ENCODE data around the gene RIMKLA. TPM values are rescaled to one million over a fixed set of nuclear protein-coding genes. Genes with fewer than 3 reads are reported as not detected.

The RIMKLA gene
- total and polyA plus RNA-seq, 2 of the 13 experiments (the other 11 are each of a cell fraction or from before 2014, with no cell fraction given), result 2.5 to 3.8 TPM

DNA sequence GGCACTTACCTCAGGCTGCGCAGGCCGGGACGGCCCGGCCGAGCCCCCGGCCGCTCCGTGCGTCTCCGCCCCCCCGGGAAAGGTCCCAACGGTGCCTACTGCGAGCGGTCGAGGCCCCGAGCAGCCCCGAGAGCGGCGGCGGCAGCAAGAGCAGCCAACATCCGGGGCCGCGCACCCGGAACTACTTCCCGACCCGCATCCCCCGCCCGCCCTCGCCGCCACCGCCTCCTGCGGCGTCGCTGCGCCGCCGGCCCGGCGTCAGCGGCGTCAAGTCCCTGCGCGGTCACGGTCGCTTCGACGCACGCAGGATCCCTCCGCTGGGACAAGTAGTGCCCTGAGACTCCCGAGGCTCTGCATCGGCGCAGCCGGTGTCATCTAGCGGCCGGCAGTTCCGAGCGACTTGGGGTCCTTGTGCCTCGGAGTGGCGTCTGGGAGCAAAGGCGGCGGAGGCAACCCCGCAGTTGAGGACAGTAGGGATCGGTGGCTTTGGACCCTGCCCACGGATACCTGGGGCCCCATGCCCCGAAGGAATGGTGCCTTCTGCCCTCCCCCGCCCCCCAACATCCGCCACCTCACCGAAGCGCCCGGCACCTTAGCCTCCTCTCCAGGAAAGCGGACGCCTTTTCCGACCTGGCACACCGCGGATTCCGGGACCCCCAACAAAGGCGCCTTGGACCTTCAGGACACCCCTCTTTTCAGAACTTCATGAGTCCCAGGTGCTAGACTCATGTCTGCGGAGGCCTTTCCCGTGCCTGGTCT is 45.4 kb upstream of the RIMKLA start, which contains the start of gene FOXJ3 (continued):
- TF ChIP-seq, protein P1, sequence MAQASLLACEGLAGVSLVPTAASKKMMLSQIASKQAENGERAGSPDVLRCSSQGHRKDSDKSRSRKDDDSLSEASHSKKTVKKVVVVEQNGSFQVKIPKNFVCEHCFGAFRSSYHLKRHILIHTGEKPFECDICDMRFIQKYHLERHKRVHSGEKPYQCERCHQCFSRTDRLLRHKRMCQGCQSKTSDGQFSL (CRISPR knock-in tag; IDR thresholded peaks at IDR 0.05), result peak; percentile 46; the same call in 1 of the 2 replicates
- TF ChIP-seq PTBP1 (IDR thresholded peaks at IDR 0.05; ENCODE audit: low read depth, low read length, poor library complexity, severe bottlenecking) (no peak), KDM1A (CRISPR knock-in tag; IDR thresholded peaks at IDR 0.05) (peak; percentile 84; the same call in 1 of the 2 replicates), NCOR1 (IDR thresholded peaks at IDR 0.05; ENCODE audit: borderline replicate concordance, low read length) (no peak), KAT8 (CRISPR knock-in tag; IDR thresholded peaks at IDR 0.05) (peak; percentile 91), ZNF34 (CRISPR knock-in tag; IDR thresholded peaks at IDR 0.05; ENCODE audit: borderline replicate concordance) (no peak), NR3C1 (CRISPR knock-in tag; IDR thresholded peaks at IDR 0.05) (no peak), KDM6A (CRISPR knock-in tag; IDR thresholded peaks at IDR 0.05; ENCODE audit: low read depth) (peak; percentile 14; the same call in 1 of the 2 replicates), KLF9 (CRISPR knock-in tag; IDR thresholded peaks at IDR 0.05; ENCODE audit: low read depth) (no peak), SSRP1 (CRISPR knock-in tag; IDR thresholded peaks at IDR 0.05) (no peak), HHEX (CRISPR knock-in tag; IDR thresholded peaks at IDR 0.05) (no peak), HNRNPL (IDR thresholded peaks at IDR 0.05; ENCODE audit: low read depth, low read length) (0 out of 2 replicates have a peak, but pooled peaks have one; percentile 65), PHF8 (CRISPR knock-in tag; IDR thresholded peaks at IDR 0.05) (peak; percentile 77), ZNF879 (CRISPR knock-in tag; IDR thresholded peaks at IDR 0.05) (no peak; the same call in 1 of the 2 replicates), JUN (CRISPR knock-in tag; IDR thresholded peaks at IDR 0.05) (0 out of 2 replicates have a peak, but pooled peaks have one; percentile 56), KLF13 (CRISPR knock-in tag; IDR thresholded peaks at IDR 0.05) (0 out of 2 replicates have a peak, but pooled peaks have one; percentile 74), NFKB2 (CRISPR knock-in tag; IDR thresholded peaks at IDR 0.05; ENCODE audit: borderline replicate concordance) (peak; percentile 64; the same call in 1 of the 2 replicates), SRSF4 (IDR thresholded peaks at IDR 0.05; ENCODE audit: low read depth, low read length, poor library complexity, severe bottlenecking) (no peak)
- TF ChIP-seq, protein P2, sequence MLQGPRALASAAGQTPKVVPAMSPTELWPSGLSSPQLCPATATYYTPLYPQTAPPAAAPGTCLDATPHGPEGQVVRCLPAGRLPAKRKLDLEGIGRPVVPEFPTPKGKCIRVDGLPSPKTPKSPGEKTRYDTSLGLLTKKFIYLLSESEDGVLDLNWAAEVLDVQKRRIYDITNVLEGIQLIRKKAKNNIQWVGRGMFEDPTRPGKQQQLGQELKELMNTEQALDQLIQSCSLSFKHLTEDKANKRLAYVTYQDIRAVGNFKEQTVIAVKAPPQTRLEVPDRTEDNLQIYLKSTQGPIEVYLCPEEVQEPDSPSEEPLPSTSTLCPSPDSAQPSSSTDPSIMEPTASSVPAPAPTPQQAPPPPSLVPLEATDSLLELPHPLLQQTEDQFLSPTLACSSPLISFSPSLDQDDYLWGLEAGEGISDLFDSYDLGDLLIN (CRISPR knock-in tag; IDR thresholded peaks at IDR 0.05; ENCODE audit: borderline replicate concordance), result no peak
- TF ChIP-seq, protein P3, sequence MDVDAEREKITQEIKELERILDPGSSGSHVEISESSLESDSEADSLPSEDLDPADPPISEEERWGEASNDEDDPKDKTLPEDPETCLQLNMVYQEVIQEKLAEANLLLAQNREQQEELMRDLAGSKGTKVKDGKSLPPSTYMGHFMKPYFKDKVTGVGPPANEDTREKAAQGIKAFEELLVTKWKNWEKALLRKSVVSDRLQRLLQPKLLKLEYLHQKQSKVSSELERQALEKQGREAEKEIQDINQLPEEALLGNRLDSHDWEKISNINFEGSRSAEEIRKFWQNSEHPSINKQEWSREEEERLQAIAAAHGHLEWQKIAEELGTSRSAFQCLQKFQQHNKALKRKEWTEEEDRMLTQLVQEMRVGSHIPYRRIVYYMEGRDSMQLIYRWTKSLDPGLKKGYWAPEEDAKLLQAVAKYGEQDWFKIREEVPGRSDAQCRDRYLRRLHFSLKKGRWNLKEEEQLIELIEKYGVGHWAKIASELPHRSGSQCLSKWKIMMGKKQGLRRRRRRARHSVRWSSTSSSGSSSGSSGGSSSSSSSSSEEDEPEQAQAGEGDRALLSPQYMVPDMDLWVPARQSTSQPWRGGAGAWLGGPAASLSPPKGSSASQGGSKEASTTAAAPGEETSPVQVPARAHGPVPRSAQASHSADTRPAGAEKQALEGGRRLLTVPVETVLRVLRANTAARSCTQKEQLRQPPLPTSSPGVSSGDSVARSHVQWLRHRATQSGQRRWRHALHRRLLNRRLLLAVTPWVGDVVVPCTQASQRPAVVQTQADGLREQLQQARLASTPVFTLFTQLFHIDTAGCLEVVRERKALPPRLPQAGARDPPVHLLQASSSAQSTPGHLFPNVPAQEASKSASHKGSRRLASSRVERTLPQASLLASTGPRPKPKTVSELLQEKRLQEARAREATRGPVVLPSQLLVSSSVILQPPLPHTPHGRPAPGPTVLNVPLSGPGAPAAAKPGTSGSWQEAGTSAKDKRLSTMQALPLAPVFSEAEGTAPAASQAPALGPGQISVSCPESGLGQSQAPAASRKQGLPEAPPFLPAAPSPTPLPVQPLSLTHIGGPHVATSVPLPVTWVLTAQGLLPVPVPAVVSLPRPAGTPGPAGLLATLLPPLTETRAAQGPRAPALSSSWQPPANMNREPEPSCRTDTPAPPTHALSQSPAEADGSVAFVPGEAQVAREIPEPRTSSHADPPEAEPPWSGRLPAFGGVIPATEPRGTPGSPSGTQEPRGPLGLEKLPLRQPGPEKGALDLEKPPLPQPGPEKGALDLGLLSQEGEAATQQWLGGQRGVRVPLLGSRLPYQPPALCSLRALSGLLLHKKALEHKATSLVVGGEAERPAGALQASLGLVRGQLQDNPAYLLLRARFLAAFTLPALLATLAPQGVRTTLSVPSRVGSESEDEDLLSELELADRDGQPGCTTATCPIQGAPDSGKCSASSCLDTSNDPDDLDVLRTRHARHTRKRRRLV (CRISPR knock-in tag; IDR thresholded peaks at IDR 0.05), result no peak
- TF ChIP-seq, protein P4, sequence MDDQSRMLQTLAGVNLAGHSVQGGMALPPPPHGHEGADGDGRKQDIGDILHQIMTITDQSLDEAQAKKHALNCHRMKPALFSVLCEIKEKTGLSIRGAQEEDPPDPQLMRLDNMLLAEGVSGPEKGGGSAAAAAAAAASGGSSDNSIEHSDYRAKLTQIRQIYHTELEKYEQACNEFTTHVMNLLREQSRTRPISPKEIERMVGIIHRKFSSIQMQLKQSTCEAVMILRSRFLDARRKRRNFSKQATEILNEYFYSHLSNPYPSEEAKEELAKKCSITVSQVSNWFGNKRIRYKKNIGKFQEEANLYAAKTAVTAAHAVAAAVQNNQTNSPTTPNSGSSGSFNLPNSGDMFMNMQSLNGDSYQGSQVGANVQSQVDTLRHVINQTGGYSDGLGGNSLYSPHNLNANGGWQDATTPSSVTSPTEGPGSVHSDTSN (CRISPR knock-in tag; IDR thresholded peaks at IDR 0.05; ENCODE audit: borderline replicate concordance), result no peak

Data from HepG2 (cell line).